H1 (cell line): Measurements from ENCODE around the gene POU2F1. TPM values are rescaled to one million over a fixed set of nuclear protein-coding genes. Genes with fewer than 3 reads are reported as not detected.

ENCODE experiments used
- CTCF ChIA-PET: fragments of 300-600 bp; sonication (Branson Sonifier 250); formaldehyde crosslinking; loops from one replicate; lab custom pipeline; 2021; ENCODE audit not compliant: partially characterized antibody; lab: Charles Lee
- POLR2A ChIA-PET: fragments of 300-600 bp; sonication (Branson Sonifier 250); formaldehyde crosslinking; loops from one replicate; lab custom pipeline; 2021; ENCODE audit warnings: inconsistent platforms; ENCODE audit not compliant: partially characterized antibody; lab: Charles Lee
- DNase-seq, 2 experiments: peaks; one replicate each; pipeline versions ENCODE4 v3.0.0 to v3.0.0-alpha.2; 2010 to 2022; ENCODE audit warnings: low spot score in 2 of 2, low read depth in 1 of 2, mixed read lengths in 1 of 2
- FAIRE-seq: peaks from 2 replicates; lab custom pipeline; 2011; peaks lifted over from hg19 to GRCh38; lab: Jason Lieb, UNC
- H2AFZ ChIP-seq: 2 replicates; pipeline ENCODE4 v1.8.1; 2012; ENCODE audit warnings: low read length, inconsistent platforms
- H2AK5ac ChIP-seq: 2 replicates; pipeline ENCODE4 v1.6.1; 2013; ENCODE audit warnings: low read depth, low read length
- H2BK120ac ChIP-seq: replicated peaks from 2 replicates; pipeline ENCODE3; 2013; ENCODE audit warnings: low read depth, low read length, inconsistent platforms
- H2BK12ac ChIP-seq: 2 replicates; pipeline ENCODE4 v1.6.1; 2013; ENCODE audit warnings: low read depth, low read length
- H2BK15ac ChIP-seq: 2 replicates; pipeline ENCODE4 v1.6.1; 2013; ENCODE audit warnings: low read length
- H2BK20ac ChIP-seq: 2 replicates; pipeline ENCODE4 v1.6.1; 2013; ENCODE audit warnings: low read length
- H2BK5ac ChIP-seq: 2 replicates; pipeline ENCODE4 v1.6.1; 2013; ENCODE audit warnings: low read depth, low read length
- H3K14ac ChIP-seq: 2 replicates; pipeline ENCODE4 v1.6.1; 2013; ENCODE audit warnings: inconsistent platforms; ENCODE audit not compliant: insufficient read length
- H3K18ac ChIP-seq: 2 replicates; pipeline ENCODE4 v1.6.1; 2013; ENCODE audit warnings: low read length; ENCODE audit errors: extremely low read depth
- H3K23ac ChIP-seq: 2 replicates; pipeline ENCODE4 v1.6.1; 2013; ENCODE audit warnings: inconsistent platforms; ENCODE audit not compliant: insufficient read length
- H3K23me2 ChIP-seq: 2 replicates; pipeline ENCODE4 v1.6.1; 2013; ENCODE audit warnings: low read depth, low read length
- H3K27ac ChIP-seq: 2 replicates; pipeline ENCODE4 v1.6.1; 2011; ENCODE audit warnings: low read depth, low read length, inconsistent platforms
- H3K27me3 ChIP-seq, 4 experiments: replicated peaks in 1 of 4; 1 replicate in 1 of 4; 2 replicates in 3 of 4; pipeline versions ENCODE4 v1.6.1 to v1.8.1; 2011 to 2013; ENCODE audit warnings: low read length in 3 of 4, mild to moderate bottlenecking in 3 of 4, inconsistent platforms in 2 of 4, mixed read lengths in 2 of 4, moderate library complexity in 1 of 4; ENCODE audit not compliant: control insufficient read depth in 3 of 4, insufficient read depth in 3 of 4; ENCODE audit errors: extremely low read depth in 1 of 4
- H3K36me3 ChIP-seq, 4 experiments: 2 replicates each; pipeline versions ENCODE4 v1.6.1 to v1.8.1; 2011 to 2013; ENCODE audit warnings: mild to moderate bottlenecking in 4 of 4, low read length in 3 of 4, moderate library complexity in 2 of 4, control low read depth in 1 of 4, inconsistent platforms in 1 of 4; ENCODE audit not compliant: insufficient read depth in 4 of 4, control insufficient read depth in 2 of 4
- H3K4ac ChIP-seq: replicated peaks from 2 replicates; pipeline ENCODE3; 2013; ENCODE audit warnings: low read length, low read depth, mixed read lengths, inconsistent platforms; ENCODE audit not compliant: insufficient read length
- H3K4me1 ChIP-seq, 4 experiments: replicated peaks in 1 of 4; 1 replicate in 1 of 4; 2 replicates in 3 of 4; pipeline versions ENCODE4 v1.6.1 to v1.8.1; 2011 to 2013; ENCODE audit warnings: low read length in 3 of 4, inconsistent platforms in 2 of 4, mixed read lengths in 1 of 4; ENCODE audit not compliant: insufficient read depth in 4 of 4, control insufficient read depth in 3 of 4
- H3K4me2 ChIP-seq, 2 experiments: 2 replicates each; pipeline versions ENCODE4 v1.6.1 to v1.8.1; 2011 to 2013; ENCODE audit warnings: low read depth in 2 of 2, low read length in 2 of 2, control low read depth in 1 of 2, inconsistent platforms in 1 of 2, mild to moderate bottlenecking in 1 of 2; ENCODE audit not compliant: insufficient read depth in 1 of 2
- H3K4me3 ChIP-seq, 4 experiments: fragments of 200-600, 300-600 bp in 1 of 4; sonication (generic), shearing (Covaris generic), sonication (Bioruptor Twin) in 1 of 4; 2 replicates each; pipeline versions ENCODE4 v1.5.1 to v1.8.1; 2011 to 2016; ENCODE audit warnings: low read length in 4 of 4, low read depth in 3 of 4, control low read depth in 2 of 4, inconsistent platforms in 2 of 4, mild to moderate bottlenecking in 2 of 4, mixed read lengths in 1 of 4, moderate library complexity in 1 of 4; ENCODE audit not compliant: insufficient read depth in 2 of 4; ENCODE audit errors: extremely low read depth in 1 of 4
- H3K56ac ChIP-seq: replicated peaks from 2 replicates; pipeline ENCODE3; 2013; ENCODE audit warnings: low read depth, mild to moderate bottlenecking, mixed read lengths, low read length, inconsistent platforms; ENCODE audit not compliant: insufficient read length
- H3K79me1 ChIP-seq: 2 replicates; pipeline ENCODE4 v1.6.1; 2013; ENCODE audit warnings: low read depth, low read length, control low read depth
- H3K79me2 ChIP-seq, 2 experiments: 2 replicates each; pipeline versions ENCODE4 v1.6.1 to v1.8.1; 2012 to 2013; ENCODE audit warnings: low read length in 2 of 2, mild to moderate bottlenecking in 2 of 2, inconsistent platforms in 1 of 2; ENCODE audit not compliant: insufficient read depth in 2 of 2, control insufficient read depth in 1 of 2
- H3K9ac ChIP-seq, 4 experiments: replicated peaks in 1 of 4; 1 replicate in 1 of 4; 2 replicates in 3 of 4; pipeline versions ENCODE4 v1.6.1 to v1.8.1; 2011 to 2013; ENCODE audit warnings: low read depth in 3 of 4, low read length in 3 of 4, control low read depth in 2 of 4, mild to moderate bottlenecking in 2 of 4, moderate library complexity in 2 of 4, inconsistent platforms in 1 of 4; ENCODE audit errors: extremely low read depth in 1 of 4
- H3K9me3 ChIP-seq, 2 experiments: 2 replicates each; pipeline versions ENCODE4 v1.6.1 to v1.8.1; 2012 to 2013; ENCODE audit warnings: mild to moderate bottlenecking in 2 of 2, moderate library complexity in 2 of 2, control low read depth in 1 of 2, inconsistent platforms in 1 of 2, low read depth in 1 of 2, low read length in 1 of 2, mixed read lengths in 1 of 2; ENCODE audit not compliant: insufficient read depth in 2 of 2
- H4K20me1 ChIP-seq, 2 experiments: replicated peaks in 1 of 2; 2 replicates each; pipeline versions ENCODE3 to v1.8.1; 2011 to 2013; ENCODE audit warnings: inconsistent platforms in 2 of 2, low read length in 2 of 2, mild to moderate bottlenecking in 1 of 2; ENCODE audit not compliant: insufficient read depth in 2 of 2, control insufficient read depth in 1 of 2
- H4K5ac ChIP-seq: 2 replicates; pipeline ENCODE4 v1.6.1; 2013; ENCODE audit warnings: low read length, low read depth, mixed read lengths, inconsistent platforms; ENCODE audit not compliant: insufficient read length
- H4K8ac ChIP-seq: 2 replicates; pipeline ENCODE4 v1.8.0; 2013; ENCODE audit warnings: mild to moderate bottlenecking, moderate library complexity, low read length, inconsistent platforms; ENCODE audit not compliant: insufficient read depth; ENCODE audit errors: extremely low read depth
- H4K91ac ChIP-seq: replicated peaks from 2 replicates; pipeline ENCODE3; 2013; ENCODE audit warnings: low read length, mixed read lengths, inconsistent platforms; ENCODE audit not compliant: insufficient read length
- ASH2L ChIP-seq: fragments of 200-600, 300-600 bp; sonication (generic); IDR thresholded peaks from one replicate; pipeline ENCODE4 v1.7.1; 2017; ENCODE audit warnings: low read length
- BCL11A ChIP-seq, 2 experiments: IDR thresholded peaks; one replicate each; pipeline ENCODE4 v1.6.1; 2011; ENCODE audit warnings: low read depth in 2 of 2, low read length in 2 of 2, mild to moderate bottlenecking in 2 of 2
- BRCA1 ChIP-seq: IDR thresholded peaks from 2 replicates; pipeline ENCODE4 v1.6.1; 2012; ENCODE audit warnings: low read depth, low read length, improper control_type of control experiment
- GTF2F1 ChIP-seq: IDR thresholded peaks from 2 replicates; pipeline ENCODE4 v1.6.1; 2012; ENCODE audit warnings: low read depth, low read length, improper control_type of control experiment, borderline replicate concordance
- KDM1A ChIP-seq: fragments of 200-600, 300-600 bp; sonication (generic); IDR thresholded peaks from 2 replicates; pipeline ENCODE4 v1.7.1; 2016; ENCODE audit warnings: mild to moderate bottlenecking, low read length, borderline replicate concordance
- PHF8 ChIP-seq: fragments of 200-600 bp; sonication (generic); conservative IDR thresholded peaks from 2 replicates; pipeline ENCODE4 v1.7.1; 2012; ENCODE audit warnings: low read depth, mild to moderate bottlenecking, inconsistent platforms, low read length, moderate library complexity
- TCF12 ChIP-seq: IDR thresholded peaks from 2 replicates; pipeline ENCODE4 v1.6.1; 2011; ENCODE audit warnings: low read depth, mild to moderate bottlenecking, low read length
- WGBS, 2 experiments: shearing (Covaris generic) in 1 of 2; methylation state at CpG; one replicate each; pipeline versions ENCODE4 v1.1.6 to v1.1.7; 2013 to 2015; ENCODE audit warnings: low lambda C conversion rate in 2 of 2, mixed read lengths in 2 of 2, inconsistent platforms in 1 of 2, low coverage in 1 of 2, missing lambda C conversion rate in 1 of 2; ENCODE audit not compliant: insufficient replicate concordance in 2 of 2, insufficient coverage in 1 of 2, insufficient read length in 1 of 2; ENCODE audit errors: extremely low coverage in 1 of 2, missing lambda C conversion rate in 1 of 2; 5-methylcytosine and 5-hydroxymethylcytosine counted together
- polyA plus RNA-seq, 7 experiments: library from polyadenylated mRNA; depleted of rRNA in 3 of 7; stranded (reverse) in 5 of 7; unstranded in 2 of 7; fragments of >200 nt in 5 of 7; fragments of 200-250 nt in 2 of 7; gene quantifications; 1 replicate in 5 of 7; 2 replicates in 1 of 7; 4 replicates in 1 of 7; pipeline versions ENCODE4 v1.2.1 to v1.2.3, GENCODE V29; 2011 to 2013; ENCODE audit warnings: missing spikeins in 2 of 7, mixed read lengths in 2 of 7
- total RNA-seq: library from RNA; stranded (reverse); fragmentation: NEBNext Ultra II Directional; extraction: Animal tissue kit (Norgen Biotek cat#: 25700); gene quantifications from 2 replicates; pipeline ENCODE4 v1.2.1, GENCODE V29; 2021

The POU2F1 gene
- total and polyA plus RNA-seq, 2 of the 8 experiments (the other 6 are each of a cell fraction or from before 2014, with no cell fraction given): 37.0 to 57.2 TPM

GRCh38 chr1:167433884-167434283 is 213.2 kb downstream of the POU2F1 start:
- Histone ChIP-seq H3K4ac (no peak overlapping the region), H4K5ac (no peak overlapping the region), H2BK5ac (no peak overlapping the region), H3K36me3 (no peaks in the 10 kb centered on the region), H4K20me1 (no peaks in the 10 kb centered on the region), H3K14ac (no peak overlapping the region), H3K79me2 (no peaks in the 10 kb centered on the region), H3K27ac (no peak overlapping the region), H3K27me3 (peaks cover 0 to 12% (median 9%) of the 10 kb centered on the region in 4 experiments; a peak in 6 of 7 replicates), H3K4me2 (no peak overlapping the region), H4K8ac (no peak overlapping the region), H3K23ac (no peak overlapping the region), H3K23me2 (0 out of 2 replicates have a peak, but pooled peaks cover under 1% of the 10 kb centered on the region), H2BK120ac (no peak overlapping the region), H4K91ac (no peak overlapping the region), H2BK15ac (no peak overlapping the region), H2AFZ (no peak overlapping the region), H2AK5ac (no peak overlapping the region), H2BK12ac (no peak overlapping the region), H2BK20ac (no peak overlapping the region), H3K18ac (no peak overlapping the region), H3K56ac (no peak overlapping the region), H3K4me1 (peaks cover 13 to 35% (median 24%) of the 10 kb centered on the region in 4 experiments), H3K9ac (no peak overlapping the region), H3K79me1 (no peaks in the 10 kb centered on the region), H3K9me3 (no peaks in the 10 kb centered on the region), H3K4me3 (no peak overlapping the region)
- peak in 1 of 2 experiments; percentile 29 for DNase-seq
- no peak for FAIRE-seq
- 90% methylated on average over 6 of the region's 6 CpGs; no CpG with 5 or more reads in 1 of the 2 experiments for WGBS, 2 experiments
- TF ChIP-seq ASH2L (no peak), BRCA1 (no peak), PHF8 (no peak), GTF2F1 (no peak), KDM1A (no peak), TCF12 (no peak), BCL11A (IDR thresholded peaks at IDR 0.05; ENCODE audit: low read depth in 2 of 2, low read length in 2 of 2) (no peak)
- ChIA-PET CTCF (interaction anchor here (0.7 to 5.5 kb wide), 8 partner anchors 8 to 375 kb away, joined by 3 to 64 read pairs (median 3); no protein-coding TSS in a partner anchor), POLR2A (interaction anchor here (0.6 to 1.1 kb wide), 3 partner anchors 17 to 329 kb away, joined by 3 to 5 read pairs (median 3); no protein-coding TSS in a partner anchor)
